HEK293 (cell line): Measurements from ENCODE around the gene FOXO6.

Source experiments
- CTCF ChIA-PET: fragments of 350-600 bp; formaldehyde crosslinking; extraction: SDS; loops from one replicate; lab custom pipeline; 2021; ENCODE audit warnings: antibody characterized with exemption; lab: Yijun Ruan, JAX
- POLR2A ChIA-PET: fragments of 300-600 bp; formaldehyde crosslinking; extraction: SDS; loops from one replicate; lab custom pipeline; 2020; ENCODE audit warnings: antibody characterized with exemption, inconsistent platforms; lab: Yijun Ruan, JAX
- H3K27ac ChIP-seq: fragments of 200-500 bp; sonication (Bioruptor generic); 2 replicates; pipeline ENCODE4 v1.5.1; 2014; ENCODE audit warnings: low read depth, low read length, control low read depth, inconsistent platforms; ENCODE audit errors: extremely low read depth
- H3K36me3 ChIP-seq, 2 experiments: fragments of 200-500 bp in 1 of 2; sonication (Bioruptor generic) in 1 of 2; 1 replicate in 1 of 2; 2 replicates in 1 of 2; pipeline ENCODE4 v1.5.1; 2014 to 2017; ENCODE audit warnings: inconsistent platforms in 2 of 2, low read length in 2 of 2; ENCODE audit not compliant: control insufficient read depth in 2 of 2, insufficient read depth in 1 of 2
- H3K4me1 ChIP-seq: fragments of 200-500 bp; sonication (Bioruptor generic); 2 replicates; pipeline ENCODE4 v1.5.1; 2014; ENCODE audit warnings: mild to moderate bottlenecking, low read length, inconsistent platforms; ENCODE audit not compliant: control insufficient read depth, insufficient read depth
- H3K4me3 ChIP-seq: 2 replicates; pipeline ENCODE4 v1.5.1; 2011; ENCODE audit warnings: low read depth, mild to moderate bottlenecking, control low read depth, low read length, moderate library complexity
- H3K9me3 ChIP-seq: fragments of 200-500 bp; sonication (Bioruptor generic); 2 replicates; pipeline ENCODE4 v1.5.1; 2014; ENCODE audit warnings: low read depth, low read length, inconsistent platforms; ENCODE audit not compliant: control insufficient read depth, insufficient read depth
- MZF1 ChIP-seq: fragments of 450-650 bp; formaldehyde crosslinking; IDR thresholded peaks from 2 replicates; pipeline ENCODE4 v1.5.1; 2017; ENCODE audit warnings: missing biosample characterization, missing genetic modification characterization, borderline replicate concordance
- OSR2 ChIP-seq: fragments of 450-650 bp; formaldehyde crosslinking; IDR thresholded peaks from 2 replicates; pipeline ENCODE4 v1.5.1; 2016; ENCODE audit warnings: missing biosample characterization, missing genetic modification characterization
- SETDB1 ChIP-seq: IDR thresholded peaks from one replicate; pipeline ENCODE4 v1.6.1; 2017; ENCODE audit warnings: mild to moderate bottlenecking, low read length, moderate library complexity, mixed read lengths; ENCODE audit not compliant: insufficient read length
- YY1 ChIP-seq: fragments of 450-650 bp; formaldehyde crosslinking; IDR thresholded peaks from 2 replicates; pipeline ENCODE4 v1.5.1; 2018; ENCODE audit warnings: missing biosample characterization, missing genetic modification characterization
- ZNF10 ChIP-seq: fragments of 450-650 bp; formaldehyde crosslinking; IDR thresholded peaks from 2 replicates; pipeline ENCODE4 v1.5.1; 2017; ENCODE audit warnings: missing biosample characterization, missing genetic modification characterization
- ZNF112 ChIP-seq: fragments of 450-650 bp; formaldehyde crosslinking; IDR thresholded peaks from 2 replicates; pipeline ENCODE4 v1.5.0; 2017; ENCODE audit warnings: missing biosample characterization, missing genetic modification characterization
- ZNF121 ChIP-seq: fragments of 450-650 bp; formaldehyde crosslinking; IDR thresholded peaks from 2 replicates; pipeline ENCODE4 v1.5.1; 2016; ENCODE audit warnings: missing biosample characterization, missing genetic modification characterization
- ZNF2 ChIP-seq: fragments of 450-650 bp; formaldehyde crosslinking; IDR thresholded peaks from 2 replicates; pipeline ENCODE4 v1.5.1; 2016; ENCODE audit warnings: missing biosample characterization, missing genetic modification characterization
- ZNF239 ChIP-seq: fragments of 450-650 bp; formaldehyde crosslinking; IDR thresholded peaks from 2 replicates; pipeline ENCODE4 v1.5.1; 2016; ENCODE audit warnings: missing biosample characterization, missing genetic modification characterization
- ZNF350 ChIP-seq: fragments of 450-650 bp; formaldehyde crosslinking; IDR thresholded peaks from 2 replicates; pipeline ENCODE4 v1.5.0; 2017; ENCODE audit warnings: missing biosample characterization, mild to moderate bottlenecking, missing genetic modification characterization
- ZNF366 ChIP-seq: fragments of 450-650 bp; formaldehyde crosslinking; conservative IDR thresholded peaks from 2 replicates; pipeline ENCODE4 v1.5.1; 2016; ENCODE audit warnings: missing biosample characterization, missing genetic modification characterization
- ZNF501 ChIP-seq: fragments of 450-650 bp; formaldehyde crosslinking; IDR thresholded peaks from 2 replicates; pipeline ENCODE4 v1.5.1; 2016; ENCODE audit warnings: missing biosample characterization, missing genetic modification characterization
- ZNF561 ChIP-seq: fragments of 450-650 bp; IDR thresholded peaks from 2 replicates; pipeline ENCODE4 v1.5.1; 2018; ENCODE audit warnings: missing biosample characterization, missing genetic modification characterization, borderline replicate concordance
- ZNF677 ChIP-seq: fragments of 450-650 bp; IDR thresholded peaks from 2 replicates; pipeline ENCODE4 v1.5.0; 2018; ENCODE audit warnings: missing biosample characterization, mild to moderate bottlenecking, missing genetic modification characterization, moderate library complexity
- TF ChIP-seq, protein P1 (sequence below): fragments of 450-650 bp; formaldehyde crosslinking; IDR thresholded peaks from 2 replicates; pipeline ENCODE4 v1.5.1; 2016; ENCODE audit warnings: missing biosample characterization, missing genetic modification characterization, borderline replicate concordance
- TF ChIP-seq, protein P2 (sequence below): fragments of 450-650 bp; formaldehyde crosslinking; IDR thresholded peaks from 2 replicates; pipeline ENCODE4 v1.5.1; 2016; ENCODE audit warnings: missing biosample characterization, missing genetic modification characterization
- TF ChIP-seq, protein P3 (sequence below): fragments of 450-650 bp; formaldehyde crosslinking; IDR thresholded peaks from 2 replicates; pipeline ENCODE4 v1.5.1; 2016; ENCODE audit warnings: missing biosample characterization, missing genetic modification characterization
- TF ChIP-seq, protein P4 (sequence below): fragments of 450-650 bp; formaldehyde crosslinking; IDR thresholded peaks from 2 replicates; pipeline ENCODE4 v1.5.1; 2016; ENCODE audit warnings: missing biosample characterization, missing genetic modification characterization
- TF ChIP-seq, protein P5 (sequence below): fragments of 450-650 bp; formaldehyde crosslinking; IDR thresholded peaks from 2 replicates; pipeline ENCODE4 v1.5.1; 2016; ENCODE audit warnings: missing biosample characterization, missing genetic modification characterization
- TF ChIP-seq, protein P6 (sequence below): fragments of 450-650 bp; formaldehyde crosslinking; IDR thresholded peaks from 2 replicates; pipeline ENCODE4 v1.5.1; 2017; ENCODE audit warnings: missing biosample characterization, missing genetic modification characterization

The FOXO6 gene

DNA sequence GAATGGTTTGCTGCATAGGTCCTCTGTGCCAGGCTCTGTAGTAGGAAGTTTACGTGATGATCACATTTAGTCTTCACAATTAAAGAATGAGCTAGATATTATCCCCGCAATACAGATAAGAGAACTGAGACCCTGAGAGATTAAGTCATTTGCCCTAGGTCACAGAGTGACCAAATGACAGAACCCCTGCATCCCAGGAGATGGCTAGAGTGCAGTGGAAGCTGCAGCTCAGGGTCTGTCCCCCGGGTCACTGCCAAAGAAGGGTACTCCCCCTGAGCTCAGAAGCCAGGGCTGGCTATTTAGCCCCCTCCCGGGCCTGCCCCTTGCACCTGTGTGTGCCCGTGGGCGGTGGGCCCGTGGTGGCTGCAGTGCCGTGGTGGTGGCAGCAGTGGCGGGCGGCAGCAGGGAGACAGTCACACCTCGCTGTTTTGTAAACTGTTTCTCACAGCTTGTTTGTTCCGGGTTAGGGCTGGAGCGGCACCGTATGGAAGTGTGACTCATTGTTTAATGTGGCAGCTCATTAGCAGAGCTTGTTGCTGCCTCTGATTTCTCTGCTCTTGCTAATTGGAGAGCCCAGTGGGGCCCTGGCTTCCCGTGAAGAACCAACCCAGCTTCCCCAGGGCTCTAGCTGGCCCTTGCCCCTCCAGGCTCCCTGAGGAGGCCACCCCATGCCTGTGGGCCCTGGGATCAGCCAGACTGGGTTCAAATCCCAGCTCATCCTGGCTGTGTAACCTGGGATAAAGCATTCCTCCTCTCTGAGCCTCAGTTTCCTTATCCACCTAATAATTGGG lies 19.3 kb upstream of the FOXO6 start (continued):
- TF ChIP-seq, protein P1, sequence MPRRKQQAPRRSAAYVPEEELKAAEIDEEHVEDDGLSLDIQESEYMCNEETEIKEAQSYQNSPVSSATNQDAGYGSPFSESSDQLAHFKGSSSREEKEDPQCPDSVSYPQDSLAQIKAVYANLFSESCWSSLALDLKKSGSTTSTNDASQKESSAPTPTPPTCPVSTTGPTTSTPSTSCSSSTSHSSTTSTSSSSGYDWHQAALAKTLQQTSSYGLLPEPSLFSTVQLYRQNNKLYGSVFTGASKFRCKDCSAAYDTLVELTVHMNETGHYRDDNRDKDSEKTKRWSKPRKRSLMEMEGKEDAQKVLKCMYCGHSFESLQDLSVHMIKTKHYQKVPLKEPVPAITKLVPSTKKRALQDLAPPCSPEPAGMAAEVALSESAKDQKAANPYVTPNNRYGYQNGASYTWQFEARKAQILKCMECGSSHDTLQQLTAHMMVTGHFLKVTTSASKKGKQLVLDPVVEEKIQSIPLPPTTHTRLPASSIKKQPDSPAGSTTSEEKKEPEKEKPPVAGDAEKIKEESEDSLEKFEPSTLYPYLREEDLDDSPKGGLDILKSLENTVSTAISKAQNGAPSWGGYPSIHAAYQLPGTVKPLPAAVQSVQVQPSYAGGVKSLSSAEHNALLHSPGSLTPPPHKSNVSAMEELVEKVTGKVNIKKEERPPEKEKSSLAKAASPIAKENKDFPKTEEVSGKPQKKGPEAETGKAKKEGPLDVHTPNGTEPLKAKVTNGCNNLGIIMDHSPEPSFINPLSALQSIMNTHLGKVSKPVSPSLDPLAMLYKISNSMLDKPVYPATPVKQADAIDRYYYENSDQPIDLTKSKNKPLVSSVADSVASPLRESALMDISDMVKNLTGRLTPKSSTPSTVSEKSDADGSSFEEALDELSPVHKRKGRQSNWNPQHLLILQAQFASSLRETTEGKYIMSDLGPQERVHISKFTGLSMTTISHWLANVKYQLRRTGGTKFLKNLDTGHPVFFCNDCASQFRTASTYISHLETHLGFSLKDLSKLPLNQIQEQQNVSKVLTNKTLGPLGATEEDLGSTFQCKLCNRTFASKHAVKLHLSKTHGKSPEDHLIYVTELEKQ (tag by site-specific recombination), result peak; percentile 76; the same call in 1 of the 2 replicates
- TF ChIP-seq ZNF350 (tag by site-specific recombination) (no peak), ZNF10 (tag by site-specific recombination) (no peak), ZNF2 (no peak), ZNF366 (tag by site-specific recombination) (peak; percentile 49), ZNF561 (no peak), ZNF677 (tag by site-specific recombination) (no peak), OSR2 (tag by site-specific recombination) (peak; percentile 83)
- TF ChIP-seq, protein P2, sequence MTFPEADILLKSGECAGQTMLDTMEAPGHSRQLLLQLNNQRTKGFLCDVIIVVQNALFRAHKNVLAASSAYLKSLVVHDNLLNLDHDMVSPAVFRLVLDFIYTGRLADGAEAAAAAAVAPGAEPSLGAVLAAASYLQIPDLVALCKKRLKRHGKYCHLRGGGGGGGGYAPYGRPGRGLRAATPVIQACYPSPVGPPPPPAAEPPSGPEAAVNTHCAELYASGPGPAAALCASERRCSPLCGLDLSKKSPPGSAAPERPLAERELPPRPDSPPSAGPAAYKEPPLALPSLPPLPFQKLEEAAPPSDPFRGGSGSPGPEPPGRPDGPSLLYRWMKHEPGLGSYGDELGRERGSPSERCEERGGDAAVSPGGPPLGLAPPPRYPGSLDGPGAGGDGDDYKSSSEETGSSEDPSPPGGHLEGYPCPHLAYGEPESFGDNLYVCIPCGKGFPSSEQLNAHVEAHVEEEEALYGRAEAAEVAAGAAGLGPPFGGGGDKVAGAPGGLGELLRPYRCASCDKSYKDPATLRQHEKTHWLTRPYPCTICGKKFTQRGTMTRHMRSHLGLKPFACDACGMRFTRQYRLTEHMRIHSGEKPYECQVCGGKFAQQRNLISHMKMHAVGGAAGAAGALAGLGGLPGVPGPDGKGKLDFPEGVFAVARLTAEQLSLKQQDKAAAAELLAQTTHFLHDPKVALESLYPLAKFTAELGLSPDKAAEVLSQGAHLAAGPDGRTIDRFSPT (tag by site-specific recombination), result peak; percentile 66
- TF ChIP-seq, protein P3, sequence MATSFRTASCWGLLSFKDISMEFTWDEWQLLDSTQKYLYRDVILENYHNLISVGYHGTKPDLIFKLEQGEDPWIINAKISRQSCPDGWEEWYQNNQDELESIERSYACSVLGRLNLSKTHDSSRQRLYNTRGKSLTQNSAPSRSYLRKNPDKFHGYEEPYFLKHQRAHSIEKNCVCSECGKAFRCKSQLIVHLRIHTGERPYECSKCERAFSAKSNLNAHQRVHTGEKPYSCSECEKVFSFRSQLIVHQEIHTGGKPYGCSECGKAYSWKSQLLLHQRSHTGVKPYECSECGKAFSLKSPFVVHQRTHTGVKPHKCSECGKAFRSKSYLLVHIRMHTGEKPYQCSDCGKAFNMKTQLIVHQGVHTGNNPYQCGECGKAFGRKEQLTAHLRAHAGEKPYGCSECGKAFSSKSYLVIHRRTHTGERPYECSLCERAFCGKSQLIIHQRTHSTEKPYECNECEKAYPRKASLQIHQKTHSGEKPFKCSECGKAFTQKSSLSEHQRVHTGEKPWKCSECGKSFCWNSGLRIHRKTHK (tag by site-specific recombination), result no peak
- TF ChIP-seq, protein P4, sequence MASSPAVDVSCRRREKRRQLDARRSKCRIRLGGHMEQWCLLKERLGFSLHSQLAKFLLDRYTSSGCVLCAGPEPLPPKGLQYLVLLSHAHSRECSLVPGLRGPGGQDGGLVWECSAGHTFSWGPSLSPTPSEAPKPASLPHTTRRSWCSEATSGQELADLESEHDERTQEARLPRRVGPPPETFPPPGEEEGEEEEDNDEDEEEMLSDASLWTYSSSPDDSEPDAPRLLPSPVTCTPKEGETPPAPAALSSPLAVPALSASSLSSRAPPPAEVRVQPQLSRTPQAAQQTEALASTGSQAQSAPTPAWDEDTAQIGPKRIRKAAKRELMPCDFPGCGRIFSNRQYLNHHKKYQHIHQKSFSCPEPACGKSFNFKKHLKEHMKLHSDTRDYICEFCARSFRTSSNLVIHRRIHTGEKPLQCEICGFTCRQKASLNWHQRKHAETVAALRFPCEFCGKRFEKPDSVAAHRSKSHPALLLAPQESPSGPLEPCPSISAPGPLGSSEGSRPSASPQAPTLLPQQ, result peak; percentile 70; the same call in 1 of the 2 replicates

DNA sequence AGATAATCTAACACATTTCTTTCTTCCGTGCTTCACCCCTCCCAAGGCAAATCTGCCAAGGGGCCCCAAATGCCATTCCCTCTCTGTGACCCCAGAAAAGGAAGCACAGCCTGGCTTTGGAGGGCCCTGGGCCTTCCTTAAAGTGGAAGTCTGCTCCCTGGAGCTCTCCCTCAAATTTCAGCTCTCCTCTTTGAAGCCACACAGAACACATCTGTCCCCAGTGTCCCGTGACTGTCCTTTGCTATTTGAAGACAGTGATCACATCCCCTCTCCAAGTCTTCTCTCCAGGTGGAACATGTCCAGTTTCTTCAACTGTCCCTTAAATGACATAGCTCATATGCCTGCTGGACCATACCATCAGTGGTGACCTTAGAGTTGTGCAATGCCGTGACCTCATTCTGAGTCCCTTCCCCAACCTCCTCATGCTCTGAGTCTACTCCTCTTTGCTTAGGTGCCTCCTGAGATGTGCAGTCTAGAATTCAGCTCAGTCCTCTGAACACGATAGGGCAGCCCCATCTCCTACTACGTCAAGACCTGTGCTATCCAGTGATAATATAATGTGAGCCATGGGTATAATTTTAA lies 18.4 kb upstream of the FOXO6 start:
- H3K4me1 ChIP-seq, result peaks cover 6% of the 10 kb centered on the region; the same call in 1 of the 2 replicates
- ChIA-PET CTCF (interaction anchor here (0.6 to 3.1 kb wide), 10 partner anchors 10 to 433 kb away, joined by 3 to 15 read pairs (median 6); partner anchors contain the start of gene FOXO6), POLR2A (interaction anchor here (1.3 to 2.2 kb wide), 2 partner anchors 15 to 18 kb away, joined by 5 to 15 read pairs; partner anchors contain the start of gene FOXO6)
- no peaks in the 10 kb centered on the region for H3K9me3 ChIP-seq
- H3K4me3 ChIP-seq, result no peak overlapping the region
- H3K36me3 ChIP-seq, result no peaks in the 10 kb centered on the region
- no peak overlapping the region for H3K27ac ChIP-seq
- no peak for TF ChIP-seq ZNF501 (tag by site-specific recombination)
- TF ChIP-seq, protein P5, sequence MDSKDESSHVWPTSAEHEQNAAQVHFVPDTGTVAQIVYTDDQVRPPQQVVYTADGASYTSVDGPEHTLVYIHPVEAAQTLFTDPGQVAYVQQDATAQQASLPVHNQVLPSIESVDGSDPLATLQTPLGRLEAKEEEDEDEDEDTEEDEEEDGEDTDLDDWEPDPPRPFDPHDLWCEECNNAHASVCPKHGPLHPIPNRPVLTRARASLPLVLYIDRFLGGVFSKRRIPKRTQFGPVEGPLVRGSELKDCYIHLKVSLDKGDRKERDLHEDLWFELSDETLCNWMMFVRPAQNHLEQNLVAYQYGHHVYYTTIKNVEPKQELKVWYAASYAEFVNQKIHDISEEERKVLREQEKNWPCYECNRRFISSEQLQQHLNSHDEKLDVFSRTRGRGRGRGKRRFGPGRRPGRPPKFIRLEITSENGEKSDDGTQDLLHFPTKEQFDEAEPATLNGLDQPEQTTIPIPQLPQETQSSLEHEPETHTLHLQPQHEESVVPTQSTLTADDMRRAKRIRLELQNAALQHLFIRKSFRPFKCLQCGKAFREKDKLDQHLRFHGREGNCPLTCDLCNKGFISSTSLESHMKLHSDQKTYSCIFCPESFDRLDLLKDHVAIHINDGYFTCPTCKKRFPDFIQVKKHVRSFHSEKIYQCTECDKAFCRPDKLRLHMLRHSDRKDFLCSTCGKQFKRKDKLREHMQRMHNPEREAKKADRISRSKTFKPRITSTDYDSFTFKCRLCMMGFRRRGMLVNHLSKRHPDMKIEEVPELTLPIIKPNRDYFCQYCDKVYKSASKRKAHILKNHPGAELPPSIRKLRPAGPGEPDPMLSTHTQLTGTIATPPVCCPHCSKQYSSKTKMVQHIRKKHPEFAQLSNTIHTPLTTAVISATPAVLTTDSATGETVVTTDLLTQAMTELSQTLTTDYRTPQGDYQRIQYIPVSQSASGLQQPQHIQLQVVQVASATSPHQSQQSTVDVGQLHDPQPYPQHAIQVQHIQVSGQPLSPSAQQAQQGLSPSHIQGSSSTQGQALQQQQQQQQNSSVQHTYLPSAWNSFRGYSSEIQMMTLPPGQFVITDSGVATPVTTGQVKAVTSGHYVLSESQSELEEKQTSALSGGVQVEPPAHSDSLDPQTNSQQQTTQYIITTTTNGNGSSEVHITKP (tag by site-specific recombination), result no peak
- TF ChIP-seq YY1 (tag by site-specific recombination), result no peak
- no peak for TF ChIP-seq SETDB1
- no peak for TF ChIP-seq ZNF112 (tag by site-specific recombination)
- TF ChIP-seq ZNF121 (tag by site-specific recombination), result no peak
- TF ChIP-seq ZNF239, result no peak
- TF ChIP-seq, protein P6, sequence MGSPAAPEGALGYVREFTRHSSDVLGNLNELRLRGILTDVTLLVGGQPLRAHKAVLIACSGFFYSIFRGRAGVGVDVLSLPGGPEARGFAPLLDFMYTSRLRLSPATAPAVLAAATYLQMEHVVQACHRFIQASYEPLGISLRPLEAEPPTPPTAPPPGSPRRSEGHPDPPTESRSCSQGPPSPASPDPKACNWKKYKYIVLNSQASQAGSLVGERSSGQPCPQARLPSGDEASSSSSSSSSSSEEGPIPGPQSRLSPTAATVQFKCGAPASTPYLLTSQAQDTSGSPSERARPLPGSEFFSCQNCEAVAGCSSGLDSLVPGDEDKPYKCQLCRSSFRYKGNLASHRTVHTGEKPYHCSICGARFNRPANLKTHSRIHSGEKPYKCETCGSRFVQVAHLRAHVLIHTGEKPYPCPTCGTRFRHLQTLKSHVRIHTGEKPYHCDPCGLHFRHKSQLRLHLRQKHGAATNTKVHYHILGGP (tag by site-specific recombination), result no peak
- no peak for TF ChIP-seq MZF1
